ENCODE measurements around the gene SMARCB1. TPM values are rescaled to one million over a fixed set of nuclear protein-coding genes. Genes with fewer than 3 reads are reported as not detected.

The SMARCB1 gene
- total and polyA plus RNA-seq, 2 donors (not counting 3 experiments of a cell fraction or from before 2014, with no cell fraction given), result 113 to 148 TPM

- H3K9me3 ChIP-seq (replicated peaks; ENCODE audit: control insufficient read depth, insufficient read depth, low read length), result no peaks in the 10 kb centered on the region
- peaks cover 8% of the 10 kb centered on the region for H3K4me1 ChIP-seq (ENCODE audit: control insufficient read depth, extremely low read depth, insufficient read depth, low read length)
- DNase-seq (ENCODE audit: low read depth, low spot score), result no peak
- no peaks in the 10 kb centered on the region for H3K79me2 ChIP-seq (ENCODE audit: control insufficient read depth, insufficient read depth, low read length)
- H3K9me1 ChIP-seq (replicated peaks; ENCODE audit: control insufficient read depth, extremely low read depth, insufficient read depth, low read length), result no peaks in the 10 kb centered on the region
- no peaks in the 10 kb centered on the region for H3K36me3 ChIP-seq (ENCODE audit: control insufficient read depth in 2 of 2, extremely low read depth in 1 of 2, insufficient read depth in 2 of 2, low read length in 2 of 2)
- intact Hi-C loops (cut with micrococcal nuclease), result loop anchor here (5.0 kb wide), 3 partner anchors 130 to 305 kb away; no protein-coding TSS in a partner anchor
- POLR2A ChIA-PET, result no interaction called here
- H3K9ac ChIP-seq (replicated peaks; ENCODE audit: extremely low read depth, insufficient read depth, low read length), result no peak overlapping the region
- H4K20me1 ChIP-seq (replicated peaks; ENCODE audit: control insufficient read depth, extremely low read depth, insufficient read depth, low read length), result no peaks in the 10 kb centered on the region
- dilution Hi-C loops (cut with MboI; ENCODE audit: extremely low pct_ligation_motif_present, low sequenced_read_pairs), result no loop called here
- no peak overlapping the region for H3K4me2 ChIP-seq (ENCODE audit: insufficient read depth, low read length)
- FAIRE-seq, result no peak
- H3K27me3 ChIP-seq (ENCODE audit: control insufficient read depth in 2 of 2, insufficient read depth in 2 of 2, low read length in 2 of 2), result no peaks in the 10 kb centered on the region
- no peak overlapping the region for H3K27ac ChIP-seq (ENCODE audit: insufficient read depth, low read depth, low read length)
- no peak for TF ChIP-seq POLR2A (IDR thresholded peaks at IDR 0.05; ENCODE audit: low read depth, low read length)
- no peak for TF ChIP-seq JUN (IDR thresholded peaks at IDR 0.05; ENCODE audit: borderline replicate concordance, insufficient read depth, insufficient read length, low read depth)
- no peak for TF ChIP-seq MAX (IDR thresholded peaks at IDR 0.05; ENCODE audit: insufficient read depth, insufficient read length)
- TF ChIP-seq POLR2AphosphoS5 (IDR thresholded peaks at IDR 0.05; ENCODE audit: insufficient read depth, low read depth, low read length), result no peak
- no peak for TF ChIP-seq CTCF (IDR thresholded peaks at IDR 0.05; ENCODE audit: extremely low read depth in 1 of 2, insufficient read depth in 1 of 2, low read depth in 1 of 2, low read length in 2 of 2)
- TF ChIP-seq EZH2 (IDR thresholded peaks at IDR 0.05; ENCODE audit: borderline replicate concordance, low read depth, low read length, severe bottlenecking), result no peak
- no peak for TF ChIP-seq FOS (IDR thresholded peaks at IDR 0.05; ENCODE audit: borderline replicate concordance, insufficient read depth, low read length)
- TF ChIP-seq GATA2 (IDR thresholded peaks at IDR 0.05; ENCODE audit: insufficient read depth, insufficient read length, low read depth, low read length), result no peak
- TF ChIP-seq MYC (IDR thresholded peaks at IDR 0.05; ENCODE audit: low read depth, low read length), result no peak
- no peak overlapping the region for H2AFZ ChIP-seq (ENCODE audit: low read depth, low read length)
- no TSS peak for BruUV-seq (replicated peaks)
- CTCF ChIA-PET, result interaction anchor here (0.9 to 2.2 kb wide), 3 partner anchors 10 to 76 kb away, joined by 3 to 12 read pairs (median 8); partner anchors contain the start of gene SLC2A11
- H3K4me3 ChIP-seq (replicated peaks in 1 of 3; ENCODE audit: insufficient read depth in 1 of 3, low read depth in 1 of 3, low read length in 3 of 3), result no peak overlapping the region
Measured at GRCh38 chr22:23847310-23847920, 60.6 kb downstream of the SMARCB1 start.

All from endothelial cell of umbilical vein (primary cell).